LoVo (cell line): Measurements from ENCODE around the gene EPHA3.
"Not testable (repeated sequence)": the region's sequence is repeated elsewhere in the genome, so short reads cannot be mapped to it uniquely, and the experiment has no call there.

ENCODE experiments used
- DNase-seq: peaks from one replicate; pipeline ENCODE4 v3.0.0-alpha.2; 2016; ENCODE audit warnings: low spot score

EPHA3 gene

DNA sequence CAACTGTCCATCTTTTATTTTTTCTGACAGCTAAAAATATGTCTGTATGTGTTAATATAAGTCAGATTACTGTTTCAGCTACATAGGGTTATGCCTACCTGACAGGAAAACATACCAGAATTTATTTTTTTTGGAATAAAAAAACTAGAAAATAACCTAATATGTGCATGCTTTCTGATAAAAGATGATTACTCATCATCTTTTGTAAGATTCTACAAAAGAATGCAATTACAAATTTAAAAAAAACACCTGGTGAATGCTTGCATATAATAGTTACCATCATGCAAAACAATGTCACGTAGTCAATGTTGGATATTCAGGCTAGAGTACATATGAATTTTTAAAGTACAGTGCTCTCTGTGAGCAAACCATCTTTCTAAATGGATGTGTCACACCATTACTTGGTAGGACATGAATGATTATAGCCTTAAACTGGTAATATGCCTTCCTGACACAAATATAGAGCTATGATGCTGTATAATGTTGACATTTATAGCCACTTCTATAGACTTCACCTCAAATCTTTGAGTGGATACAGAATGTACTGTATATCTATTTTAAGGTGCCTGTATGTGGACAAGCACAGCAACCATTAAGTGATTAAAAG is 180.6 kb downstream of the EPHA3 start:
- no peak for DNase-seq

DNA sequence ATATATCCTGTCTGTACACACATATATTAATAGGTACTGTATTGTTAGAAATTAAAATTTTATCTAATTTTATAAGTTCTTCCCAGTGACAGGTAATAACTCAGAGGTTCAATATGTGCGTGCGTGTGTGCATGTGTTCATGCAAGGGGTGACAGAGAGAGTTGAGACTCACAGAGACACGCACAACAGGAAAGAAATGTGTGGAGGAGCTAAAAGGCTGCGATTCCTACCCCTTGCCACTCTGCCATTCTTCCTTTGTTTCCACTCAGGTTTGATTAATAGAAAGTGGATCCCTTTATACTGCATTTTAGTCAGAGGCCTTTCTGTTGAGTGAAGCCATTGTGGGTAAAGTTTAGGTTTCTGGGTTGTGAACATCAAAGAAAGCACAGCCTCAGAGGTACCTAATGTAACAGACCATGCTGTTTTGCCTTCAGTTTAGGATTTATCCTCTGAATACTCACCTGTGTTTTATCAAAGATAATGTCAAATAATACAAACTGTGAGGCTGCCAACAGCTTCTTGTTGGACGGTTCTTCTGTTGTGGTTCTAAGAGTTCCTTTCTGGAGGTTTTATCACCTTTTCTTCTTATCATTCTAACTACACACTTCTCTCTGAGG is 182.3 kb downstream of the EPHA3 start:
- DNase-seq = no peak

DNA sequence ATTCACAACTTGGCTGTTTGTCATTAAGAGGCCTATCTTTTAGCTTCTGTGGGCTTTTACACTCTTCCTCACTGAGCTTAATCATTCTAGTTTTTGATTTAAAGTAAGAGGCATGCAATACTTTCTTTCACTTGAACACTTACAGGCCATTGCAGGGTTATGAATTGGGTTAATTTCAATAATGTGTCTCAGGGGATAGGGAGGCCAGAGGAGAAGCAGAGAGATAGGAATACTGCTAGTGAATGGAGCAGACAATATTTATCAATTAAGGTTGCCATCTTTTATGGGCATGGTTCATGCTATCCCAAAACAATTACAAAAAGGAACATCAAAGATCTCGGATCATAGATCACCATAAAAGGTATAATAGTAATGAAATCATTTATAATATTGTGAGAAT is 189.8 kb downstream of the EPHA3 start:
- DNase-seq = no peak

DNA sequence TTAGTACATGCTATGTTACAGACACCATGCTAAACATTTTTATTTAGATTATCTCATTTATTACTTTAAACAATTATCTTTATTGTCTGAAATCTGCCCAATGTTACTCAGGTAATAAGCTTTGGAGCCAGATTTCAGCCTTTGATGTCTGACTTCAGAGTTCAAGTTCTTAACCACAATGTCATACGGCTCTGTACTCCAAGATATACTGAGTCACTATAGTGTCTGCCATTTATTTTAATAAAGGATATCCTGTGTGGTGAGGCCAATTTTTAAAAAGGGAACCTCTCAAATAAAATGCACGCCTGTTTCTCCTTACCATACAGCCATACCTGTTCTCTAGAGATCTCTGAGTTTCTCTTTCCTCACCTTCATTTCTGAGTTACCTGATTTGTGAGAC is 193.1 kb downstream of the EPHA3 start:
- DNase-seq = no peak

DNA sequence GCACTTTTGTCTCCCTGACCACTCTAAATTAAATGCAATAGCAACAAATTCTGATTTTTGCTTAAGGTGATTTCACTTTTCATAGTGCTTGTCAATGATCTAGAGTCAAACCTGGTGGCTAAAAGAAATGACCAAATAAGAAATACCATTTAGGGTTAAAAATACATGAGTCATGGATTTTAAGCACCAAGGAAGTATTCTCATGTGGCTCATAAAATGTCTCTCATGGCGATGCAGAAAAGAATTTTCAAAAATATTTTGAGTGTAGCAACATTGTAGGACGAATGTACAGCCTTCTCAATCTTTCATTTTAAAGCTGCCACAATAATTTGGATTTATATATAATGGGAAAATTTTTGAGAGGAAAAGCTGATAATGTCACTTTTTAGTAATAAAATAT is 193.6 kb downstream of the EPHA3 start:
- DNase-seq = no peak

DNA sequence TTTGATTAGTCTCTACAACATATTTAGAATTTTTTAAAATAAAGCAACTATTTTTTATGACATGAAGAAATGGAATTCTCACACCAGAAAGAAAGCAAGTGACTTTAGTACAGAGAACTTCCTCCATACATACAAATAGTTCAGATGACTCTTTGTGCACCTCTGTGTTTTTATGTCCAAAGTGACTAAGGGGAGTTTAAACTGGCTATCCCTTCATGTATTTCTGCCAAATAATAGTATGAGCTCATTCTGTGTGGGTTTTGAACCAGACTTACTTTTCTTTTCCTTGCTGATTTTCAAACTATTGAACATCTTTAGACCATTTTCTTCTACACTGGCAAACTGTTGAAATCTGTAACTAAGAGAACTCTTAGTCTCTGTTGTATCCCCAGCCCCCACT is 196.3 kb downstream of the EPHA3 start:
- DNase-seq = no peak

DNA sequence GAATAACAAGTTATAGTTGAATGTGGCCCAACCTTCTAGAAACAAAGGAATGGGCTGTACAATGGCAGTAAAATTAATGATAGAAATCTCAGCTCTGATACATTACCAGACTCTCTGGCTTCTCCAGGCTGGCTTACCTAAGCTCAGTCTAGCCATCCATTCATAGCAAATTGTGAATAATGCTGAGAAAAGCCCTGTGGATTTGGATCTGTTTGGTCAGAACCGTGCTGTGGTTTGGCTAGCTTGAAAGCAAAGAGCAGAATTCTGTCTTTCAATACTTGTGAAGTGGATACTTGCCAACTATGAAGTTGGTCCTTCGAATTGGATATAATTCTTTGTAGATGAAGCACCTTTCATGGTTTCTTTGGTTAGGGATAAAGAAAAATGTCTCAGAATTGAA is 199.1 kb downstream of the EPHA3 start:
- no peak for DNase-seq

DNA sequence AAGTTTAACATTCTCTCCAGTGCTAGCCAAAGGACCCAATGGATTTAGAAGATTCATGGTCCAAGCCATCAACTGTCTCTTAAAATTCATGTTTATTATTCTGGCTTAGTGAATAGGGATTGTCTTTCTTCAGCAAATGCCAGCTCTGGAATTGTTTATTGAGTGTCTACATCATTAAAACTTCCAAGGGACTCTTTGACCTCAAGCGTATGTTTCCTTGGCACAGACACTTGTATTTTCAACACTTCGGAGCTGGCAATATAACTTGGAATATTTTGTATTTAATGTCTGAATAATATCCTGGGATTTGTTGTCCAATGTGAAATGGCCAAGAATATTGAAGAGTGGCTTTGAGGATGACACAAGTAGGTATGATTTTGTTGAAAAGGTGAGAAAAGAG is 204.2 kb downstream of the EPHA3 start:
- DNase-seq = no peak

DNA sequence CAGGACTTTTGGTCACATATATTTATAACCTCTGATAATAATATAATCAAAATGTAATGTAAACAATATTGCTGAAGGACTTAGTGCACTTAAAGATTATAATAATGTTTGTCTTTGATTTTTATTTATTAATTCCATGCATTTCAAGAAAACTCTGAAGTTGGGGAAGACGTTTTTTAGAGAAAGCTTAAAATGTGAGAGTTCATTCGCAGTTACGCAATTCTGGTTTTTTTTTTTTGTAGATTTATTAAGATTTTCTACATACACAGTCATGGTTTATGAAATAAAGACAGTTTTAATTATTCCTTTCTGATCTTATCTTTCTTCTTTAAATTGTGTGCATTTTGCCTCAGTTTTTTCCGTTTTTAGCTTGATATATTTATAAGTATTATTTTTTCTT is 204.7 kb downstream of the EPHA3 start:
- no peak for DNase-seq

DNA sequence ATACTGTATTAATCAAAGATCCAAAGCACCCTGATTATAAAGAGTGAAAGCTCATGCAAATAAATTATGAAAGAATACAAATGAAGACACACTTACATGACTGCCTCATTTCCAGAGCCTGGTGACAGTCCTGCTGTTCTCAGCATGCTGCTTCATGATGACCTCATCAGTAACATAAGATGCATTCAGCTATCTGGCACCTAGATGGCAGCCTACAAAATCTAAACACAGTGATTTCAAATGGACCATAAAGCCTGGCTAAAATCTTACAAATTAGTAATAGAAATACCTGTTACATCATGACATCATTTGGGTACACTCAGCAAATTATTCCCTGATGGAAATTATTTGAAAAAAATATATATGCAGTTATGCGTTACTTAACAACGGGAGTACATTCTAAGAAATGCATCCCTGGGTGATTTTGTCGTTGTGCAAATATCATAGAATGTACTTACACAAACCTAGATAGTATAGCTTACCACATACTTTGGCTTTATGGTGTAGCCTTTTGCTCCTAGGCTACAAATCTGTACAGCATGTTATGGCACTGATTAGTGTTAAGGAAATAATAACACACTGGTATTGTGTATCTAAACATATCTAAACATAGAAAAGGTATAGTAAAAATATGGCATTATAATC is 207.2 kb downstream of the EPHA3 start:
- peak; percentile 3 for DNase-seq

DNA sequence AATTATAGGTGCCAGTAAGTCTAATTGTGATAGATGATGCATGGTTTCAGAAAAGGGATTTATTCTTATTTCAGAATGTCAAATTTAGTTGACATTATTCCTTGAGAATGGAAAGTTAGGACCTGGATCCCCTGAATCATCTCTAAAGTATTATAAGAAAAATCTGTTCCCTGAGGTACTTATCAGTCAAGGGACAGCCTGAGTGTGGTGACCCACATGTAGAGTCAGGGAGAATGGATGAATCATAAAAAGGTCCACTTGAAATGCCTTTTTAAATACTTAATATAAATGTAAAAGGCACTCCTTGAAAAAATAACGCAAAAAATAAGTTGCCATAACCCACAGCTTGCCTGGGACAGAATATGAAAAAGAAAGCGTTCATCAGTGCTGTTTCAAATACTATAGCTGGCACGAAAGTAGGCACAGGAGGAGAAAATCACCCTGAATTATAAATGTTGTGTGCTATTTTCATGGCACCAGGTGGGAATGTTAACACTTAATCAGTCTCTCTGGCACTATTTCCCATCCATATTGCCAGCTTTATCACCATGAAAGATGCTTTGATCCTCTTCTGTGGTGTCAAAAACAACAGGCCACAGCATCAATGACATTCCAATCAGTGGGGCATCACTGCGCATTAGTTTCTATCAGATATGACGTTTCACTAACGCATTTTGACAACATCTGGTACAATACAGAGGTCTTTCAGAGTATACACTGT is 208.5 kb downstream of the EPHA3 start:
- no peak for DNase-seq

DNA sequence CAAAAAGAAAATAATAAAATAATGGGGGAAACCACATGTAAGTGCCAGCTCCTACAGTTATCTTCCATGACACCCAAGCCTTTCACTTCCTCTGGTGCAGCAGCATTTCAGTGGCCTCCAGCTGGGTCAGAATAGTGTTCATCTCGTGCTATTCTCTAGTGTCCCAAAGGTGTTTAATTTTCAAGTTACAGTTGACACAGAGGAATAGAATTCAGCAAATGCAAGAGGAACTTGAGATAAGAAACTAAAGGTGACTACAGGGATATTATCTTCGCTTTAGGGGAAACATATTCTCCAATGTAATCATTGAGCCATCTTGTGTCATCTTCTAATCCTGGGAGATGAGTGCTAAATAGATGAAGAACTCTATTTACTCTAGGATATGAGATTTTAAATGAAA is 212.8 kb downstream of the EPHA3 start:
- no peak for DNase-seq

DNA sequence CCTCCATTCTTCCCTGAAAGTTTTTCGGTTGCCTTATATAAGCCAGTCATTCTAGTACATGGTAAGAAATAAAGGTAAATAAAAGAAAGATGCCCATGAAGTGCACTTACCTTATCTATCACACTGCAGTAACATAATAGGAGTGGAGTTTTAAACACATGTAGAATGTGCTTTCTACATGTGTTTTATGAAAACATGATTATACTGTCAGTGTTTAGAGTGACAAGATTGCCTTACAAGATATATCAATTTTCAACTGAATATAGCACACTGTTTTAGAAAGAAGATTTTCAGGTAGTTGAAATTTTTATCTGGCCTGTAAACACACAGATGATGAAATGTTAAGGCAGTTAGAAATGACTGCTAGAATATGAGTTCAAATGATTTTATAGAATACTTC is 219.6 kb downstream of the EPHA3 start:
- DNase-seq = no peak

DNA sequence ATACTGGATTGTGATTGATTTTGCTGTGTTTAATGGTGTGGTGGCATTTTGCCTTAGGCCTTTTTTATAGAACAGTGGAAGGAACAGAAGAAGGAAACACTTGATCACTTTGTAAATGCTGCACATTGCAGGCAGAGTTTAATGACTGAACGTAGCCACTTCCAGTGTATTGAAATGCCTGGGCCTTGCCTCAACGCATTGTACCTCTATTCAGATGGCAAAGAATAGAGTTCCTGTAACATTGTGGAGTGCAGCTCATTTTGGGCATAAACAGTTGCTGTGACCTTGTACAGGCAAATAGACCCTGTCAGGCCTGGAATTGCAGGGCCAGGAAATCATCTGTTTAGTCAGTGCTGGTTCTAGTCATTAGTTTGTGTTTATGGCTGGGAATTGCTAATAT is 225.0 kb downstream of the EPHA3 start:
- DNase-seq = no peak

DNA sequence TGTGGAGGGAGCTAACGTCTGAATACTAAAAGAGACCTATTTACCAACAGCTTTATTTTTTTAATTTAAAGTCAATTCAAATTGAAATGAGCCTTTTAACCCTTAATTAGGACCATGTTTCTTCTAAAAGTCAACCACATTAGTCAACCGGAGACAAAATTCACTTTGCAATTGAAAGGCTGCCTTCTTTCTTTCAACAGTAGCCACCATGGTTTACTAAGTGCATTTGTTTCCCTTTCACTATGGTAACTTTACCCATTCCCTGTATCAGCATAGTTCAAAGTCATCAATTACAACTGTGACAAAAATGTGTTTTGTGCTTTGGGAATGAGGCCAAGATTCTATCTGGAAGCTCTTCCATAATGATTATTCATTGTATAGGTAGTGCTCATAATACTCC is 225.4 kb downstream of the EPHA3 start:
- no peak for DNase-seq

DNA sequence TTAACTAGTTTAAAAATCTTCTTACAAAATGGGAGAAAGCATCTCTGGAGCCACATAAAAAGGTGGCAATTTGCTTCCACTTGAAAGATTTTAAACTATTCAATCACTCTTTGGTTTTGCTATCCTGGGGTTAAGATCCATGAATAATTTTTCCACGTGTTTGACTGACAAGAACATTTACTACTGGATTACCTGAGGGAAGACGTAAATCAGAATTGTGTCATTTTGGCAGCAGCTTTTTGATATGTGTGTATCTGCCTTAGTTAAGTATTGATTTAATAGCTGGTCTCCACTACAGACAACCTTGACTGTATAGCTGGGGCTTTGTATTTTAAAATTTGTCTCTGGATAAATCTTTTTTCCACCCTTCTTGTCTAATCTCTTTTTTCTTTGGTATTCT is 228.3 kb downstream of the EPHA3 start:
- DNase-seq = no peak

DNA sequence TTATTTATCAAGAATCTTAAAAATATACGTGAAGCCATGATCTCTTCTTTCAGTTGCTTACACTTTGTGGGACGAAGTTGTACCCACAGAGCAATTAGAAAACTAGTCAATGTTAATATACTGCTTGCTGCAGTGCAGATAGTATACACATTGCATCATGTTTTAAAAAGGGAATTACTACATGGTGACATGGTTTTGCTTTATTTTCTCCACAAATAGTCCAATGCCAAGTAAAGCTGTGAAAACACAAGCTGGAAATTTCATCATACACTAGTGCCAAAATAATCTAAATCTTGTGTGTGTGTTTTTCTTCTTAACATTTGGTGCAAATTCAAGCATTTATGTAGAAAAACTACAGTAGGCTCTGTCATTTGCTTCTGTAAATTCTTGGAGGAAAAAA is 233.0 kb downstream of the EPHA3 start:
- DNase-seq = no peak

DNA sequence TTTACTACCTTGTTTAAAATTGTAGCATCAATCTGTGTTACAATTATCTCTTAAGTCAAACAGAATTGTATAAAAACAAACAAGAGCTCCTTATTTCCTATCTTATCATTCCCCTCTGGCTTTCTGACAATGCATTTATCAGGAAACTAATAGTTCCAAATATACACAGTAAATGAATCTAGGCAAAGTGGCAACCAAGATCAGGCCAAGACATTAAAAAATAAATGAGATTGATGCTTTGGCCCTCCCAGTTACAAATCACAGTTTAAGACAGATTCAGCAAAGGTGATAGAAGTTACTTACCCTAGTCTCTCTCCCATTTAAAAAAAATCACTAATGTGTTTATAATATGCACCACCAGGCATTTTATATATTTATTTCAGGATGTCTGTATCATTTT is 236.7 kb downstream of the EPHA3 start:
- no peak for DNase-seq

DNA sequence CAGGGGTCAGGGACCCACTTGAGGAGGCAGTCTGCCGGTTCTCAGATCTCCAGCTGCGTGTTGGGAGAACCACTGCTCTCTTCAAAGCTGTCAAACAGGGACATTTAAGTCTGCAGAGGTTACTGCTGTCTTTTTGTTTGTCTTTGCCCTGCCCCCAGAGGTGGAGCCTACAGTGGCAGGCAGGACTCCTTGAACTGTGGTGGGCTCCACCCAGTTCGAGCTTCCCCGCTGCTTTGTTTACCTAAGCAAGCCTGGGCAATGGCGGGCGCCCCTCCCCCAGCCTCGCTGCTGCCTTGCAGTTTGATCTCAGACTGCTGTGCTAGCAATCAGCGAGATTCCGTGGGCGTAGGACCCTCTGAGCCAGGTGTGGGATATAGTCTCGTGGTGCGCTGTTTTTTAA is 243.5 kb downstream of the EPHA3 start:
- DNase-seq = not testable (repeated sequence)

DNA sequence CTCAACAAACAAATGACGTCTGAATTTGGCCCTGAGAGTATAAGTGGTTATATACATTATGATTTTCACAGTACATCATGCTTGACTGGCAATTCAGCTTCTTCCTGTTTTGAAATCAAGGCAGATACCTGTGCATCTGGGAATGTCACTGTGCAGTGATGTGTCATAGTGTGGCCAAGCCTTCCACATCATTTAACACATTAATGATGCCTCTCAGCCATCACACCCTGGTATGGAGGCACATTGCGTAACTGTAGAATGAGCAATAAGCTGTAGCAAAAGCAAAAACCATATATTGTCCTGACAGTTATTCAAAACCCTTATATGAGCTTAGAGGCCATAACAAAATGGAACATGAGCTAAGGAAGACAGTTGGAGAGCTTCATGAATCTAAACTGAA is 246.0 kb downstream of the EPHA3 start:
- no peak for DNase-seq

DNA sequence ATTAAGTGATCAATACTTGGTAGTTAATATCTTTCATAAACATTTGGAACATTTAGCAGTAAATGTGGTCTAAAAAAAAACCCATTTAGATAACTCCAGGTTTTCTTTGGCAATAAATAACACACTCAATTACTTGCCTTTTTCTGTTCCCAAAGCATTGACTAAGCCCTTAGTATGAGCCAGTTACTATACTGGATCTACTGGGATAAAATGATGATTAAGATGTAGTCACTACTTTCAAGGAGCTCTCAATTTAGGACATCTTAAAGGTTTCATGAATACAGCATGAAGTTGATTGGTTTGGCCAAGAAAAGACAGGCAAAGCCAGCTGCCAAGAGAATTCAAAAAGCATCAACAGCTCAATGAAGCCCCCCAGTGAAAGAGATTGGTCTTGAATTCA is 250.9 kb downstream of the EPHA3 start:
- no peak for DNase-seq

DNA sequence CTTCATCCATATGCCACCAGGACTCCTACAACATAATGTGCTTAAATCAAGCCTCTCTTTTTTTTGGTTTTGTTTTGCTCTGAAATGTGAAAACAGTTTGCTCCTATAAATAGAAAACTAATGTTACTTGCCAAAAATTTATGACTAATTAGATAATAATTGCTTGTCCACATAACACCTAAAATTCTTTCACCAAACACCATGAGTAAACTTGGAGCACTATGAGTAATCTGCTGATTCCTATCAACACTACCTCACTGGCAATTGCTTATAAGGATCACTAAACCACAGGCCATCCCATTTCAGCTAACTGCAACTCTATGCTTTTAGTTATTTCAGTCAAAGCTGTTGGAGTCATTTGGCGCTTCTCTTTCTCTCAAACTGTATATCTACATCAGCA is 252.7 kb downstream of the EPHA3 start:
- no peak for DNase-seq

DNA sequence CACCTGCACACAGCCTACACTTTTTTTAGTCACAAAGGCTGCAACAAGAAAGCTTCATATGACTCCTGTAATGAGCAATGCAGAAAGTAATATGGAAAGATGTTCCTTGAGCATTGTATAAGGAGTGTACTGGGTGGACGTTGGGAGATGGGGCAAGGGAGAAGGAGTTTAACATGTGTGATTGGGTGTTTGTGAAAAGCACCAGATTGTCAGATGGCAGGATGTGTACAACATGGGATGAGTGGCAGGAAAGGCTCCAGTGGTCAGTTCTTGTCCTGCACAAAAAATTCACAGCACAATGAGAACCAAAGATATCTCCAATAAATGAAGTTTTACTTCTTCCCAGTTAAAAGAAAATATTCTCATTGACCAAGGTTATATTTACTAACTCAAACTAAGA is 255.1 kb downstream of the EPHA3 start:
- no peak for DNase-seq
